GM23338 (cell line): Measurements from ENCODE around the gene CNIH1.
"Not testable (repeated sequence)": the region's sequence is repeated elsewhere in the genome, so short reads cannot be mapped to it uniquely, and the experiment has no call there.

Experiments
- CREB1 ChIP-seq: fragments of 250-450 bp; sonication (Bioruptor Pico); IDR thresholded peaks from 2 replicates; pipeline ENCODE4 v1.5.0; 2020; ENCODE audit warnings: low read depth, mild to moderate bottlenecking, moderate library complexity
- EZH2 ChIP-seq: fragments of 200-600 bp; sonication (generic); IDR thresholded peaks from one replicate; pipeline ENCODE4 v1.8.0; 2017; ENCODE audit warnings: antibody characterized with exemption, mild to moderate bottlenecking, low read depth; ENCODE audit not compliant: unreplicated experiment
- EZH2phosphoT487 ChIP-seq: fragments of 200-600 bp; sonication (generic); IDR thresholded peaks from one replicate; pipeline ENCODE4 v1.8.1; 2018; ENCODE audit warnings: antibody characterized with exemption; ENCODE audit not compliant: unreplicated experiment
- POLR2AphosphoS5 ChIP-seq: IDR thresholded peaks from 2 replicates; pipeline ENCODE4 v1.6.1; 2016; ENCODE audit warnings: antibody characterized with exemption, low read depth
- STAT1 ChIP-seq: IDR thresholded peaks from one replicate; pipeline ENCODE4 v1.6.1; 2016; ENCODE audit warnings: antibody characterized with exemption; ENCODE audit not compliant: unreplicated experiment
- ZNF114 ChIP-seq: fragments of 250-450 bp; sonication (Bioruptor Pico); IDR thresholded peaks from 2 replicates; pipeline ENCODE4 v1.5.0; 2020; ENCODE audit warnings: mild to moderate bottlenecking, moderate library complexity
- TF ChIP-seq, protein P1 (sequence below), 2 experiments: fragments of 200-600 bp in 1 of 2; sonication (generic) in 1 of 2; conservative IDR thresholded peaks; 2 replicates each; pipeline versions ENCODE4 v1.5.1 to v1.6.1; 2016 to 2017; ENCODE audit warnings: antibody characterized with exemption in 2 of 2, low read depth in 2 of 2, mild to moderate bottlenecking in 2 of 2, moderate library complexity in 1 of 2
- TF ChIP-seq, protein P2 (sequence below): IDR thresholded peaks from one replicate; pipeline ENCODE4 v1.6.1; 2018; ENCODE audit warnings: antibody characterized with exemption; ENCODE audit not compliant: unreplicated experiment

DNA sequence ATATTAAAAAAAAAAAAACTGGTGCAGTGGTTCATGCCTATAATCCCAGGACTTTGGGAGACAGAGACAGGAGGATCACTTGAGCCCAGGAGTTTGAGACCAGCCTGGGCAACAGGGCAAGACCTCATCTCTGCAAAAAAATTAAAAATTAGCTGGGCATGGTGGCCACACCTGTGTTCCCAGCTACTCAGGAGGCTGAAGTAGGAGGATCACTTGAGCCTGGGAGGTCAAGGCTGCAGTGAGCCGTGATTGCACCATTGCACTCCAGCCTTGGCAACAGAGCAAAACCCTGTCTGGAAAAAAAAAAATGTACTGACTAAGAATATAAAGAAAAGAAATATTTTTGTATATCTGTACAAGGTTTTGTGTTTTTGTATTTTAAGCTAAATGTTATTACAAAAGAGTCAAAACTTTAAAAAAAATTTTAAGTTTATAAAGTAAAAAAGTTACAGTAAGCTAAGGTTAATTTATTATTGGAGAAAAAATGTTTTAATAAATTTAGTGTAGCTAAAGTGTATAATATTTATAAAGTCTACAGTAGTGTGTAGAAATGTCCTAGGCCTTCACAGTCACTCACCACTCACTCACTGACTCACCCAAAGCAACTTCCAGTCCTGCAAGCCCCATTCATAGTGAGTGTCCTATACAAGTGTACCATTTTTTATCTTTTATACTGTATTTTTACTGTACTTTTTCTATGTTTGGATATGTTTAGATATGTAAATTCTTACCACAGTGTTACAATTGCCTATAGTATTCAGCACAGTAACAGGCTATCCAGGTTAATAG, 15.8 kb upstream of the CNIH1 start:
- TF ChIP-seq, protein P1, sequence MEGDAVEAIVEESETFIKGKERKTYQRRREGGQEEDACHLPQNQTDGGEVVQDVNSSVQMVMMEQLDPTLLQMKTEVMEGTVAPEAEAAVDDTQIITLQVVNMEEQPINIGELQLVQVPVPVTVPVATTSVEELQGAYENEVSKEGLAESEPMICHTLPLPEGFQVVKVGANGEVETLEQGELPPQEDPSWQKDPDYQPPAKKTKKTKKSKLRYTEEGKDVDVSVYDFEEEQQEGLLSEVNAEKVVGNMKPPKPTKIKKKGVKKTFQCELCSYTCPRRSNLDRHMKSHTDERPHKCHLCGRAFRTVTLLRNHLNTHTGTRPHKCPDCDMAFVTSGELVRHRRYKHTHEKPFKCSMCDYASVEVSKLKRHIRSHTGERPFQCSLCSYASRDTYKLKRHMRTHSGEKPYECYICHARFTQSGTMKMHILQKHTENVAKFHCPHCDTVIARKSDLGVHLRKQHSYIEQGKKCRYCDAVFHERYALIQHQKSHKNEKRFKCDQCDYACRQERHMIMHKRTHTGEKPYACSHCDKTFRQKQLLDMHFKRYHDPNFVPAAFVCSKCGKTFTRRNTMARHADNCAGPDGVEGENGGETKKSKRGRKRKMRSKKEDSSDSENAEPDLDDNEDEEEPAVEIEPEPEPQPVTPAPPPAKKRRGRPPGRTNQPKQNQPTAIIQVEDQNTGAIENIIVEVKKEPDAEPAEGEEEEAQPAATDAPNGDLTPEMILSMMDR (conservative IDR thresholded peaks at IDR 0.05; ENCODE audit: low read depth in 2 of 2) = not testable (repeated sequence)
- not testable (repeated sequence) for TF ChIP-seq POLR2AphosphoS5; ZNF114 (CRISPR knock-in tag); CREB1 (CRISPR knock-in tag); STAT1; EZH2phosphoT487; EZH2
- TF ChIP-seq, protein P2, sequence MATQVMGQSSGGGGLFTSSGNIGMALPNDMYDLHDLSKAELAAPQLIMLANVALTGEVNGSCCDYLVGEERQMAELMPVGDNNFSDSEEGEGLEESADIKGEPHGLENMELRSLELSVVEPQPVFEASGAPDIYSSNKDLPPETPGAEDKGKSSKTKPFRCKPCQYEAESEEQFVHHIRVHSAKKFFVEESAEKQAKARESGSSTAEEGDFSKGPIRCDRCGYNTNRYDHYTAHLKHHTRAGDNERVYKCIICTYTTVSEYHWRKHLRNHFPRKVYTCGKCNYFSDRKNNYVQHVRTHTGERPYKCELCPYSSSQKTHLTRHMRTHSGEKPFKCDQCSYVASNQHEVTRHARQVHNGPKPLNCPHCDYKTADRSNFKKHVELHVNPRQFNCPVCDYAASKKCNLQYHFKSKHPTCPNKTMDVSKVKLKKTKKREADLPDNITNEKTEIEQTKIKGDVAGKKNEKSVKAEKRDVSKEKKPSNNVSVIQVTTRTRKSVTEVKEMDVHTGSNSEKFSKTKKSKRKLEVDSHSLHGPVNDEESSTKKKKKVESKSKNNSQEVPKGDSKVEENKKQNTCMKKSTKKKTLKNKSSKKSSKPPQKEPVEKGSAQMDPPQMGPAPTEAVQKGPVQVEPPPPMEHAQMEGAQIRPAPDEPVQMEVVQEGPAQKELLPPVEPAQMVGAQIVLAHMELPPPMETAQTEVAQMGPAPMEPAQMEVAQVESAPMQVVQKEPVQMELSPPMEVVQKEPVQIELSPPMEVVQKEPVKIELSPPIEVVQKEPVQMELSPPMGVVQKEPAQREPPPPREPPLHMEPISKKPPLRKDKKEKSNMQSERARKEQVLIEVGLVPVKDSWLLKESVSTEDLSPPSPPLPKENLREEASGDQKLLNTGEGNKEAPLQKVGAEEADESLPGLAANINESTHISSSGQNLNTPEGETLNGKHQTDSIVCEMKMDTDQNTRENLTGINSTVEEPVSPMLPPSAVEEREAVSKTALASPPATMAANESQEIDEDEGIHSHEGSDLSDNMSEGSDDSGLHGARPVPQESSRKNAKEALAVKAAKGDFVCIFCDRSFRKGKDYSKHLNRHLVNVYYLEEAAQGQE = not testable (repeated sequence)
